Ishikawa (cell line): ENCODE data around the gene SETD1A.

Source experiments
- CEBPB ChIP-seq: IDR thresholded peaks from 2 replicates; pipeline ENCODE4 v1.6.1; 2012
- EGR1 ChIP-seq: IDR thresholded peaks from 2 replicates; pipeline ENCODE4 v1.6.1; 2012
- FOXM1 ChIP-seq: IDR thresholded peaks from 2 replicates; pipeline ENCODE4 v1.6.1; 2012; ENCODE audit warnings: low read depth, borderline replicate concordance
- MAX ChIP-seq: IDR thresholded peaks from 2 replicates; pipeline ENCODE4 v1.6.1; 2012
- REST ChIP-seq: IDR thresholded peaks from 2 replicates; pipeline ENCODE4 v1.6.1; 2012; ENCODE audit warnings: low read depth, mild to moderate bottlenecking
- YY1 ChIP-seq: IDR thresholded peaks from 2 replicates; pipeline ENCODE4 v1.6.1; 2012; ENCODE audit warnings: low read depth

- TF ChIP-seq MAX (no peak), CEBPB (no peak), FOXM1 (no peak), YY1 (no peak), EGR1 (no peak), REST (no peak)
Measured at GRCh38 chr16:30958175-30959079, 873 bp downstream of the SETD1A start.
